GM19468 (cell line): ENCODE data around the gene MAGEB16.

Experiments
- ATAC-seq: cut with Tn5 transposase; IDR thresholded peaks from one replicate; pipeline ENCODE4 v1.9.1; 2021; ENCODE audit warnings: mild to moderate bottlenecking, moderate library complexity, moderate number of reproducible peaks; ENCODE audit not compliant: unreplicated experiment; ENCODE audit errors: extremely low read depth

Gene MAGEB16

DNA sequence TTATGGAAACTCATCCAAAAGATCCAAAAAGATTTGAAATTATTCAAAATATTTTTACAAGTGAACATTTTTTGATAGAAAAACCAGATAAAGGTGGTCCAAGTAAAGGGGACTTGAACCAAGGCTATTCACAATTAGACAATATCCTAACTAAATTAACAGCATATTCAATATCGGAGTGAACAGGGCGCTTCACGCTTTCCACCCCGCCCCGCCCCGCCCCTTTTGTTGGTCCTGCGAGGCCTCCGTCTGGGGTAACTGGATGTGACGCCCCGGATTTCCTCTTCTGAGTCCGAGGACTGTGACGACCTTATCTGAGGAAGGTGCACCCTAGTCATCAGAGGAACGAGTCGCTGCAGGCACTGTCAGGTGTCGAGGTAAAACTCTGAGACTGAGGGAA lies at the start of gene MAGEB16:
Gene MAGEB16 (plus strand): TSS at position 301 of the 400 bp plus-strand sequence. CDS start 3,855 bp downstream, outside the sequence.
- ATAC-seq = no peak

DNA sequence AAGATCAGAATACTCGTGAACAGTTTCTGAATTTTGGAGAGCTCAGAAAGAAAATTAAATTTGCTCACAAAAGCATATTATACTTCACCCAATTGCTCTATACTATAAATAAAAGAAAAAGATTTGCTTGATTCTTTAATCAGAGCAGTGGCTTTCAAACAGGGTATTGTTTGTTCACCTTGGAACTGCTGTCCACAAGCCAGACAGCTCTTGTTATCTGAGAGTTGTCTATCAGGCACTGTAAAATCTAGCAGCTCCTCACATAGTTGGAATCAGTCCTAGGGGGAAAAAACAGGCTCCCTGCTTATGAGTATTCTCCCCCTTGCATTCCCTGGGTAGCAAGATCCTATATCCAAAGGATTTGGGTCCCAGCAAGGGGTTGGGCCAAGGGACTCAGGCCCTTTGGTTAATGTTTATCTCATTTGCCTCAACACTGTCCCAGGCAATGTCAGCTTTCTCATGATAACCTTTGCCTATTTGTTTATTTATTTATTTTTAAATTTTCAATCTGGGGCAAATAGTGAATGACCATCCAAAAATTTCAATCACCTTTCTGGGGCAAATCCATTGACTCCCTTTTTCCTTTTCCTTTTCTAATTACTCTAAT lies 24.1 kb upstream of the MAGEB16 start:
- no peak for ATAC-seq

DNA sequence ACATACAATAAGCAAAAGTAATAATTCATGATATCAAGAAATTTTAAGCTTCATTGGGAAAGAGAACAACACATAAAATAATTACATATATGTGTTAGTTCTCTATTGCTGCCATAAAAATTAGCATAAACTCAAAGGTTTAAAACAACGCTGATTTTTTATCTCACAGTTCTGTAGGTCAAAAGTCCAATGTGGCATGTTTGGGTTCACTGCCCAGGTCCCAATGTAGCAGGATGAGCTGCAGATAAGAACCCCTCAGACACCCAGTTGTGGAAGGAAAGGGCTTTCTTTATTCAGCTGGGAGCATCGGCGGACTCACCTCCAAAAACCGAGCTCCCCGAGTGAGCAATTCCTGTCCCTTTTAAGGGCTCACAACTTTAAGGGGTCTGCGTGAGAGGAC lies 13.1 kb upstream of the MAGEB16 start:
- no peak for ATAC-seq

DNA sequence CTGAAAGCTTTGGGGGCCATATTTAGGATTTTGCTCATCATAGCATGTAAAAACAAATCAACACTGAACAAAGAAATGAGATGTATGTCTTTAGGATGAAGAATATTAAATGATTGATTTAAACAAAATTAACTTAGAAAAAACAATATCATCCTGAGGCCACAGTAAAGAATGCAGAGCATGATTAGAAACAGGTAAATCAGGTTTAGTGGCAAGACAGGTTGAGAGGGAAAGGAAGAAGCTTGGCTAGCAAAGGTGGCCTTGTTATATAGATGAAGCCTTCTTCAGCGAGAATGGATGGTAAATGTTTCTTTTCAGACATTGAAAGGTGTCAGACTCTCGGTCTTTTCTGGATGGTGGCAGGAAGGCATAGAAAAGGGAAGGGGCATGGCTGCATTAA lies 11.9 kb upstream of the MAGEB16 start:
- ATAC-seq = no peak

DNA sequence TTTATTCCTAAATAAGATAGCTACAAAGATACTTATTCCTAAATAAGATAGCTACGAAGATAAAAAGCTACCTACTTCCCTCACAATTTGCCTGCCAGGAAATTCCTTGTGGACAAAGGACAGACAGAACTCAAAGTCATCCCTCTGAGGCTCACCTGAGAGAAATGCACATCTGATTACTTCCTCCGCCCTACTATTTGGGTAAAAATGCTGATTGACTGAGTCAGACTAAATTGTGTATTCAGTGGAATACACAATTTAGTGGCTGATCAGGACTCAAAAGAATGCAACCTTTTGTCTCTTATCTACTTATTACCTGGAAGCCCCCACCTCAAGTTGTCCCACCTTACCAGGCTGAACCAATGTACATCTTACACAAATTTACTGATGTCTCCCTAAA lies 10.3 kb upstream of the MAGEB16 start:
- no peak for ATAC-seq

DNA sequence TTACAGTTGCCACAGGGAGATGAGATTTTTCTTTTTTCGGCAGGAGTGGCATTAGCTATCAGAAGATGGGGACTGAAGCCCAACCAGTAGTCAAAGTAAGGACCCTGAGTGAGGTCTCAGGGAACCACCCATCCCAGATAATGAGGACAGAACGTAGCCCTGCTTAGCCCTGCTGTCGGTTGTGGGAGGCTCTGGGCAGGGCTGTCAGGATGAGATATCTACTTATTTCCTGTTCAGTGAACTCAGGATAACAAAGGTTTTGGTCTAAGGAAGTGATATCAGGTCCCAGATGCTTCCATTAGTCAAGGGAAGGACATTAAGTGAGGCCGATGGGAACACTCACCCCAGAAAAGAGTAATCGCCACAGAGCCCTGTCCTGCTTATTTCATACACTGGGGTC lies 2.3 kb downstream of the MAGEB16 start:
- no peak for ATAC-seq

DNA sequence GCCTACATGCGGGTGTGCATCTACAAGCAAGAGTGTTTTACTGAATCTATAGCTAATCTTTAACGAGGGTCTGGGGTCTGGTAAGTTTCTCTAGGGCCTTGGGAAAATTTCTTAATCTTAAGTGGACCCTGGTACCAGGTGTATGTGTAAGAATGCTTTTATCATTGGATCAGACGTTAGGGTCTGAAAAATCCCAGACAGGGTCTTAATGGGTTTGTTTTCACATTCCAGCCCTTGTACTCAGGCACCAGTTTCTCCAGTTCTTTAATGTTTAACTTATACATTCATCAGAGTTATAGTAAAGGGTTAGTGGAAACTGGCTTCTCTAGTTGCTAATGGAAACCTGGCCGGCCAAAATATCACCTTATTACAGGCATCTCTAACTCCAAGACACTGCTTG lies 11.6 kb downstream of the MAGEB16 start:
- no peak for ATAC-seq

DNA sequence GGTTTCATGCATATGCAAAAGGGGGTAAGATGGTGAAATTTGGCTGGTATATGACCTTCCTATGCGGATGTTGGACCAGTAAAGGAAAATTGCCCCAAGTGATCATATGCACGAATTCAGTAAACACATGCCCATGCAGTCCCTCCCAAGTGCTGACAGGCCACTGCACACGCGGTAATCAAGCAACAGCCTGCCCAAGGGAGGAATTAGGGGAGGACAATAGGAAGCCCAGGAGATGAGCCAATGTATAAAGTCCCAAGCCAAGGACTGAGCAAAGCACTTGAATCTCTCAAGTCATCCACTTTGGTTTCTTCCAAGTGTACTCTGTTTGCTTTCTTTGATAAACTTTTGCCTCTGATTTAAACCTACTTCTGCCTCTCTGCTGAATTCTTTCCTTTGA lies 21.1 kb downstream of the MAGEB16 start:
- ATAC-seq = no peak

DNA sequence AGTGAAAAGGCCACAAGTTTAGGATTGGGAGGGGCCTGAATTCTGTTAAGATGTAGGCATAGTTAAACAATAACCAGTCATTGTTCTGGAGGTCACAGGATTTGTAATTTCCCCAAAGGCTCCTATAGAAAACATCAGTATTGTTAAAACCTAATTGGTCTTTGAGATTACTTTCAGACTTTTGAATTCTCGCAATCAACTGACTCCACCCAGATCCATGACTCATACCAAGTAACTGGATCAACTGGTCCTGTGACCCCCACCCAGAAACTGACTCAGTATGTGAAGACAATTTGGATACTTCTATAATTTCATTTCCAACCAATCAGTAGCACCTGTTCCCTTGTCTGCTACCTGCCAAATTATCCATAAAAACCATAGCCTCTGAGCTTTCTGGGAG lies 28.4 kb downstream of the MAGEB16 start:
- no peak for ATAC-seq

DNA sequence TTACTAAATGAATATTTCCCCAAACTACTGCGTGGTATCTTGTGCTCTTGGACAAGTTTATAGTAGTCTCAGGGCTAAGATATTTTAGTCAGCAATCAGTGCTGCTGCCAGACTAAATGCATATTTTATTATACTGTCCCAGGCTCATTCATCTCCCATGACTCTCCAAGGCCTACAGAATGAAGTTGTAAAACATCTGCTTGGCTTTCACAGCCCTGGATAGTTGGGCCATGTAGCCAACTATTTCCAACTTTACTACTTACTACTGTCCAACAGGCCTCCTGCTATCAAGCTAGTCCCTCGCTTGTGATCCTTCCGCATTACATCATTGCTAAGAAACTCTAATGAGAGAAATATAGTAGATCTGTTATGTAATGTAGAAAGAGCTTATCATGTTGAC lies 31.4 kb downstream of the MAGEB16 start:
- no peak for ATAC-seq

DNA sequence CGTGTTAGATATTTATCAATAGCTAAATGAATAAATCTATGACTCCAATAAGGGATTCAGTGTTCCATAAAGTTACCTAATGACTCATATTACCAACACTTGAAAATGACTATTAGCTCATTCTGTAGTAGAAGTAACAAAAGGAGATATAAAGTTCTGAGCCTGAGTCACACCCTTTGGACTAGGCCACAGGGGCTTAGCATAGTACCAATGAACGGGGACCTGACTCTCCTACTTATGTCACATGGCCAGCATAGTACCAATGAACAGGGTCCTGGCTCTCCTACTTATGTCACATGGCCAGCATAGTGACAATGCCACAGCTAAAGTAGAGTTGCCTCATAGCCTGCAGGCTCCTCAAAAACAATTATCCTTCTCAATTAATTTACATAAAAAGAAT lies 43.7 kb downstream of the MAGEB16 start:
- no peak for ATAC-seq

DNA sequence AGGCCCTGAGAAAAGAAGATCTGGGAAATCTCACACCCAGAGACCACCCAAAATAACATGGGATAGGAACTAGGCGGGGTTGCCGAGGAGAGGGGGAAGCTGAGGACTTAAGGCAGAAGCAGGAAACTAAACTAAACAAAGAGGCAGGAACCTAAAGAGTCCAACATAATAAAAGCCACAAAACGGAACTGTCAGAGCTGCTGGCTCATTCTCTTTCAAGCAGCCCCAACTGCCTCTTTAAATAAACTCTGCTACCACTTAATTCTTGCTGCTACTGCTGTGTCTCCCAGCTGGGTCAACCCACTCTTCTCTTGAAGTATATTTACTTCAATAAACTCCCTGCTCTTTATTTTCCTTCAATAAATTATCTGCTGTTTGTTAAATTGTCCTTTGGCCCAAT lies 44.5 kb downstream of the MAGEB16 start:
- no peak for ATAC-seq

DNA sequence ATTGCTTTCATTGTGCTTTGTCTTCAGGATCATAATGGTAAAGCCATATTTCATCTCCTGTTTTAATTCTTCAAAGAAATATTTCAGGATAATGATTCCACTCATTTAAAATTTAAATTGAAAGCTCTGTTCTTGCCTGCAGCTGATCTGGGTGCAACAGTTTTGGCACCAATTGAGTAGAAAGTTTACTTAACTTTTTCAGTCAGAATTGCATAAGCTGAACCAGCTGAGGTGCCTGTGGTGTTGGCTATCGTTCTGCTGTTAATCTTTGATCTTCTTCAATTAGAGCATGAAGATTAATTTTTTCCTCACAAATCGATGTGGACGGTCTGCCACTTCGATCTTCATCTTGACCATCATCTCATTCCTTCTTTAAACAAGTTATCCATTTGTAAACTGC lies 49.6 kb downstream of the MAGEB16 start:
- no peak for ATAC-seq
